Rectal smooth muscle tissue (tissue), 1 donor: ENCODE data around the gene CCL24.
"Not testable (repeated sequence)": the region's sequence is repeated elsewhere in the genome, so short reads cannot be mapped to it uniquely, and the experiment has no call there.

ENCODE experiments used
- H3K27ac ChIP-seq: one replicate; pipeline ENCODE4 v1.7.0; 2013; ENCODE audit warnings: low read depth, low read length, inconsistent platforms
- H3K27me3 ChIP-seq: one replicate; pipeline ENCODE4 v1.7.0; 2013; ENCODE audit warnings: low read length; ENCODE audit not compliant: control insufficient read depth, insufficient read depth
- H3K36me3 ChIP-seq: one replicate; pipeline ENCODE4 v1.7.0; 2013; ENCODE audit warnings: low read length; ENCODE audit not compliant: control insufficient read depth, insufficient read depth
- H3K4me1 ChIP-seq: one replicate; pipeline ENCODE4 v1.7.0; 2013; ENCODE audit warnings: low read length; ENCODE audit not compliant: control insufficient read depth, insufficient read depth
- H3K4me3 ChIP-seq: one replicate; pipeline ENCODE4 v1.7.0; 2013; ENCODE audit warnings: low read length
- H3K9ac ChIP-seq: one replicate; pipeline ENCODE4 v1.7.0; 2013; ENCODE audit warnings: low read length

Gene CCL24, protein sequence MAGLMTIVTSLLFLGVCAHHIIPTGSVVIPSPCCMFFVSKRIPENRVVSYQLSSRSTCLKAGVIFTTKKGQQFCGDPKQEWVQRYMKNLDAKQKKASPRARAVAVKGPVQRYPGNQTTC

DNA sequence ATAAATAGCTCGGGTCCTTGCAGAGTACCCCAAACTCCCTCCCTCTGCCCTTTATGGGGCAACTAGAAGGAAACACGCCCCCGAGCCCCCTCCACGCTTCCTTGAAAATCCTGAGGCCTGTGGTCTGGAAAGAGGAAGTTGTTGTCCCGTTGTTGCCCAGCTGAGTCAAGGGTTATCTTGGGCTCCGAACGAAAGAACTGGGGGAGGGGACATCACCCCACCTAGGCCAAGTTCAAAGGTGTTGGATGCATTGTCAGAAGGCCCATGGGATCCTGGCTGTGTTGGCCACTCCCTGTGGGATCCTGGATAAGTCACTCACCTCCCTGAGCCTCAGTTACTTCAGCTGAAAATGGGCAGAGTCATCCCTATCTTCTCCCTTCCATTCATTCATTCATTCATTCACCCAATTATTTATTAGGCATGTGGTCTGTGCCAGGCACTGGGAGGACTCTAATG is at the start of gene CCL24:
Gene CCL24, minus strand, starts transcription at position 26 of the 456 bp plus-strand sequence. CDS start 91 bp downstream, outside the sequence.
- Histone ChIP-seq H3K36me3 (no peaks in the 10 kb centered on the region), H3K4me1 (no peaks in the 10 kb centered on the region), H3K4me3 (no peak within 1 kb of the TSS), H3K9ac (no peak within 1 kb of the TSS), H3K27ac (no peak within 1 kb of the TSS), H3K27me3 (no peaks in the 10 kb centered on the region)

GRCh38 chr7:75861636-75862035 is 48.0 kb upstream of the CCL24 start:
- no peak overlapping the region for H3K4me3 ChIP-seq
- no peaks in the 10 kb centered on the region for H3K27me3 ChIP-seq
- H3K27ac ChIP-seq = no peak overlapping the region
- H3K4me1 ChIP-seq = no peaks in the 10 kb centered on the region
- no peaks in the 10 kb centered on the region for H3K36me3 ChIP-seq
- no peak overlapping the region for H3K9ac ChIP-seq

GRCh38 chr7:75858410-75858809 is 44.8 kb upstream of the CCL24 start:
- Histone ChIP-seq H3K9ac (no peak overlapping the region), H3K4me3 (no peak overlapping the region), H3K36me3 (no peaks in the 10 kb centered on the region)

GRCh38 chr7:75856536-75856935 is 42.9 kb upstream of the CCL24 start:
- no peaks in the 10 kb centered on the region for H3K27me3 ChIP-seq
- H3K27ac ChIP-seq = no peak overlapping the region
- no peaks in the 10 kb centered on the region for H3K36me3 ChIP-seq
- no peak overlapping the region for H3K9ac ChIP-seq
- no peak overlapping the region for H3K4me3 ChIP-seq
- H3K4me1 ChIP-seq = no peaks in the 10 kb centered on the region

More at GRCh38 chr7:75858410-75858809, 44.8 kb upstream of the CCL24 start:
- Histone ChIP-seq H3K4me1 (no peaks in the 10 kb centered on the region), H3K27ac (no peak overlapping the region), H3K27me3 (no peaks in the 10 kb centered on the region)

- H3K9ac ChIP-seq, H3K27me3 ChIP-seq, H3K4me3 ChIP-seq, H3K27ac ChIP-seq, H3K36me3 ChIP-seq, H3K4me1 ChIP-seq: not testable (repeated sequence)
These were observed 41.3 kb upstream of the CCL24 start for GRCh38 chr7:75854813-75855345.

GRCh38 chr7:75854233-75854632 is 40.6 kb upstream of the CCL24 start:
- no peak overlapping the region for H3K9ac ChIP-seq
- no peak overlapping the region for H3K4me3 ChIP-seq
- no peak overlapping the region for H3K27ac ChIP-seq
- no peaks in the 10 kb centered on the region for H3K4me1 ChIP-seq
- H3K36me3 ChIP-seq = no peaks in the 10 kb centered on the region
- no peaks in the 10 kb centered on the region for H3K27me3 ChIP-seq

- Histone ChIP-seq H3K4me1 (no peaks in the 10 kb centered on the region), H3K4me3 (no peak overlapping the region), H3K27ac (no peak overlapping the region), H3K36me3 (no peaks in the 10 kb centered on the region), H3K27me3 (no peaks in the 10 kb centered on the region), H3K9ac (no peak overlapping the region)
These were observed 36.6 kb upstream of the CCL24 start for GRCh38 chr7:75850235-75850634.

DNA sequence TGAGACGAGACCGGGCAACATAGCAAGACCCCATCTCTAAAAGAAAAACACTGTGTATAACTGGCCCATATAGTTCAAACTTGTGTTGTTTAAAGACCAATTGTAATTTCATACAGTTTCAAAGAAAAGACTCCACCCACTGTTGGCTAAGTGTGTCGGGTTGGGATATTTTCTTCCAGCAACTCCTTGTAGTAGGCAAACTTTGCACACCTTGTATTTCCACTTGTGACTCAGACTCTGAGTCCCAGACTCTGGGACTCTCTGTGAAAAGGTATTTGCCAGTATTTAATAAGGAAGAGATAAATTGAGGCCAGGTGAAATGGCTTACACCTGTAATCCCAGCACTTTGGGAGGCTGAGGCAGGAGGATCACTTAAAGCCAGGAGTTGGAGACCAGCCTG is 36.0 kb upstream of the CCL24 start:
- Histone ChIP-seq H3K4me3 (no peak overlapping the region), H3K36me3 (no peaks in the 10 kb centered on the region), H3K27ac (no peak overlapping the region), H3K9ac (no peak overlapping the region), H3K4me1 (no peaks in the 10 kb centered on the region), H3K27me3 (no peaks in the 10 kb centered on the region)

- H3K27ac ChIP-seq = no peak overlapping the region
- H3K36me3 ChIP-seq = no peaks in the 10 kb centered on the region
- no peaks in the 10 kb centered on the region for H3K4me1 ChIP-seq
- no peak overlapping the region for H3K4me3 ChIP-seq
- H3K27me3 ChIP-seq = no peaks in the 10 kb centered on the region
- no peak overlapping the region for H3K9ac ChIP-seq
These were observed 34.1 kb upstream of the CCL24 start for GRCh38 chr7:75847707-75848106.

DNA sequence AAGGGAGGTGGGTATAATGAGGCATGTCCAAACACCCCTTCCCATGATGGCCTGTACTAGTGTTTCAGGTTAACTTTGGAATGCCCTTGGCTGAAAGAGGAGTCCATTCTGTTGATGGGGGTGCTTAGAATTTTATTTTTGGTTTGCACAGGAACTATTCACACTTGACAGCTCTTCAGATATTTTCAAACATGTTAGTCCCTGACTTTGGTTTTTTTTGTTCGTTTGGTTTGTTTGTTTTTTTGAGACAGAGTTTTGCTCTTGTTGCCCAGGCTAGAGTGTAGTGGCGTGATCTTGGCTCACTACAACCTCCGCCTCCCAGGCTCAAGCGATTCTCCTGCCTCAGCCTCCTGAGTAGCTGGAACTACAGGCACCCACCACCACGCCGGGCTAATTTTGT is 31.5 kb upstream of the CCL24 start:
- H3K4me3 ChIP-seq, H3K4me1 ChIP-seq, H3K27me3 ChIP-seq, H3K9ac ChIP-seq, H3K27ac ChIP-seq, H3K36me3 ChIP-seq: not testable (repeated sequence)

GRCh38 chr7:75844158-75844557 is 30.6 kb upstream of the CCL24 start:
- Histone ChIP-seq H3K4me3 (no peak overlapping the region), H3K27me3 (no peaks in the 10 kb centered on the region), H3K36me3 (no peaks in the 10 kb centered on the region), H3K9ac (no peak overlapping the region), H3K27ac (no peak overlapping the region), H3K4me1 (no peaks in the 10 kb centered on the region)

- Histone ChIP-seq H3K4me3 (no peak overlapping the region), H3K36me3 (no peaks in the 10 kb centered on the region), H3K4me1 (no peaks in the 10 kb centered on the region), H3K27ac (no peak overlapping the region), H3K27me3 (no peaks in the 10 kb centered on the region), H3K9ac (no peak overlapping the region)
These were observed 30.1 kb upstream of the CCL24 start for GRCh38 chr7:75843613-75844116.

DNA sequence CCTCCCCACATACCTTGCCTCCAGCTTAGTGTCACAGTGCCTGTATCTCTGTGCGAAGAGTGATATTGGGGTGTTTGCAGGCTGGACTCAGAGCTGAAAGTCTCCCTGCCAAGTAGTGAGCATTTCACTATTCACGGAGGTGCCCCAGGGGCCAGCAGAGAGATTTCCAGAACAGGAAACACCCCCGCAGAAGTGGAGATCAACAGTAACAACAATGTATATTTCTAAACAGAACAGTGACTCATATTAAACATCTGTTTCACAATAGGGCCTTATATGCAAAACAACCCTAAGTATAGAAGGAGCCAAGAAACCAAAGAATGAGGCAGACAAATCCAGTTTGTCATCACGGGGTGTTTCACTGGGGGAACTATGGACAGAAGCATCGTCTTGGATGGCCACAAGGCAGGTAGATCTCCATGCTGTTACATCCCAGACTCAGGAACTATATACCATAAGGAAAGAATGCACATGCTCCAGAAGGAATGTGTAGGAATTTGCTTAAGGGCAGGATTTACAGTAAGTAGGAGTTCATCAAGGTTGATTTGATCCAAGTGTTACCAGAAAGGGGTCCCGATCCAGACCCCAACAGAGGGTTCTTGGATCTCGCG is 29.3 kb upstream of the CCL24 start:
- Histone ChIP-seq H3K9ac (no peak overlapping the region), H3K27ac (no peak overlapping the region), H3K4me3 (no peak overlapping the region), H3K36me3 (no peaks in the 10 kb centered on the region), H3K27me3 (no peaks in the 10 kb centered on the region), H3K4me1 (no peaks in the 10 kb centered on the region)
